ENCODE data around the gene CSNK2A3.
"Not testable (repeated sequence)": the region's sequence is repeated elsewhere in the genome, so short reads cannot be mapped to it uniquely, and the experiment has no call there.

The CSNK2A3 gene

GRCh38 chr11:11352878-11353277 is at the start of gene CSNK2A3:
Gene CSNK2A3 (minus strand): TSS chr11:11353250. CDS start chr11:11353119, 131 bp downstream.
- DNase-seq = not testable (repeated sequence)

- no peak for DNase-seq
These were observed 49.0 kb upstream of the CSNK2A3 start for GRCh38 chr11:11401960-11402535.

GRCh38 chr11:11400635-11401232 is 47.7 kb upstream of the CSNK2A3 start:
- no peak for DNase-seq

GRCh38 chr11:11400121-11400520 is 47.1 kb upstream of the CSNK2A3 start:
- no peak for DNase-seq

GRCh38 chr11:11397781-11398180 is 44.7 kb upstream of the CSNK2A3 start:
- no peak for DNase-seq

GRCh38 chr11:11397036-11397415 is 44.0 kb upstream of the CSNK2A3 start:
- DNase-seq = no peak

GRCh38 chr11:11396301-11397035 is 43.4 kb upstream of the CSNK2A3 start:
- no peak for DNase-seq

GRCh38 chr11:11395126-11395525 is 42.1 kb upstream of the CSNK2A3 start:
- no peak for DNase-seq

GRCh38 chr11:11394241-11394640 is 41.2 kb upstream of the CSNK2A3 start:
- no peak for DNase-seq

- no peak for DNase-seq
These were observed 38.9 kb upstream of the CSNK2A3 start for GRCh38 chr11:11391796-11392463.

- DNase-seq = no peak
These were observed 38.1 kb upstream of the CSNK2A3 start for GRCh38 chr11:11391169-11391568.

GRCh38 chr11:11390068-11390771 is 37.2 kb upstream of the CSNK2A3 start:
- no peak for DNase-seq

GRCh38 chr11:11389238-11389637 is 36.2 kb upstream of the CSNK2A3 start:
- no peak for DNase-seq

- no peak for DNase-seq
These were observed 34.7 kb upstream of the CSNK2A3 start for GRCh38 chr11:11387622-11388305.

- no peak for DNase-seq
These were observed 34.2 kb upstream of the CSNK2A3 start for GRCh38 chr11:11387207-11387606.

GRCh38 chr11:11384829-11385228 is 31.8 kb upstream of the CSNK2A3 start:
- DNase-seq = no peak

- DNase-seq = no peak
These were observed 30.9 kb upstream of the CSNK2A3 start for GRCh38 chr11:11383995-11384394.

GRCh38 chr11:11382858-11383532 is 29.9 kb upstream of the CSNK2A3 start:
- DNase-seq = peak; percentile 20

- DNase-seq = no peak
These were observed 28.5 kb upstream of the CSNK2A3 start for GRCh38 chr11:11381471-11382105.

GRCh38 chr11:11380883-11381282 is 27.8 kb upstream of the CSNK2A3 start:
- DNase-seq = no peak

- no peak for DNase-seq
These were observed 27.3 kb upstream of the CSNK2A3 start for GRCh38 chr11:11380340-11380739.

Data from NCI-H1105 treated with DMSO at 0.1 percent for 48 hours (cell line).